Progenitor cell of endocrine pancreas (in vitro differentiated cells): Measurements from ENCODE around the gene GPR42. TPM values are rescaled to one million over a fixed set of nuclear protein-coding genes. Genes with fewer than 3 reads are reported as not detected.

Experiments used
- DNase-seq: peaks from one replicate; pipeline ENCODE4 v3.0.0; 2021; ENCODE audit warnings: low spot score; ENCODE audit not compliant: unreplicated experiment
- H3K27ac Mint-ChIP-seq: 2 replicates; pipeline ENCODE4 v1.8.0; 2021; ENCODE audit warnings: mild to moderate bottlenecking, moderate library complexity, mixed read lengths
- H3K27me3 Mint-ChIP-seq: 2 replicates; pipeline ENCODE4 v1.8.0; 2021; ENCODE audit warnings: mixed read lengths
- H3K36me3 Mint-ChIP-seq: 2 replicates; pipeline ENCODE4 v1.8.0; 2022; ENCODE audit warnings: mixed read lengths; ENCODE audit not compliant: insufficient read depth
- H3K4me1 Mint-ChIP-seq: 2 replicates; pipeline ENCODE4 v1.8.0; 2021; ENCODE audit warnings: low read depth, mixed read lengths
- H3K4me3 Mint-ChIP-seq: 2 replicates; pipeline ENCODE4 v1.8.0; 2021; ENCODE audit warnings: low read depth, mild to moderate bottlenecking, moderate library complexity, mixed read lengths
- H3K9me3 Mint-ChIP-seq: 2 replicates; pipeline ENCODE4 v1.8.0; 2021; ENCODE audit warnings: low read depth, mixed read lengths
- total RNA-seq: library from RNA; stranded (reverse); gene quantifications from 2 replicates; pipeline ENCODE4 v1.2.1, GENCODE V29; 2021
- TF ChIP-seq, protein P1 (sequence below): fragments of 200-600 bp; sonication (generic); IDR thresholded peaks from one replicate; pipeline ENCODE4 v1.5.0; 2021; ENCODE audit warnings: antibody characterized with exemption, mild to moderate bottlenecking; ENCODE audit not compliant: unreplicated experiment

The GPR42 gene
- total RNA-seq, 1 donor from 2014 or later = not detected

DNA sequence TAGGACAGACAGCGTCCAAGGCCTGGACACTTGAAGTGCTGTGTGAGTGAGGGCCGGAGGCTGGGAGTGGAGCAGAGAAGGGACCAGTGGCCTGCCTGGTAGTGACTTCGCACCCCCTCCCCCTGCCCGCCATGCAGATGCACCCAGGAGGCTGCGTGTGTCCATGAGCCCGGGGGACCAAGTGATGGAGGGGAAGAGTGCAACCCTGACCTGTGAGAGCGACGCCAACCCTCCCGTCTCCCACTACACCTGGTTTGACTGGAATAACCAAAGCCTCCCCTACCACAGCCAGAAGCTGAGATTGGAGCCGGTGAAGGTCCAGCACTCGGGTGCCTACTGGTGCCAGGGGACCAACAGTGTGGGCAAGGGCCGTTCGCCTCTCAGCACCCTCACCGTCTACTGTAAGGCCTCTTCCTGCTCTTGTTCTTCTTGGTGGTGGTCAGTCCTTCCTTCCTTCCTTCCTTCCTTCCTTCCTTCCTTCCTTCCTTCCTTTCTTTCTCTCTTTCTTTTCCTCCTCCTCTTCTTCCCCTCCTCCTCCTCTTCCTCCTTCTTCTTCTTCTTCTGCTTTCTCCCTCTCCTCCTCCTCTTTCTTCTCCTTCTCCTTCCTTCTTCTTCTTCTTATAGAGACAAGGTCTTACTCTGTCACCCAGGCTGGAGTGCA is 29.2 kb upstream of the GPR42 start:
- TF ChIP-seq, protein P1, sequence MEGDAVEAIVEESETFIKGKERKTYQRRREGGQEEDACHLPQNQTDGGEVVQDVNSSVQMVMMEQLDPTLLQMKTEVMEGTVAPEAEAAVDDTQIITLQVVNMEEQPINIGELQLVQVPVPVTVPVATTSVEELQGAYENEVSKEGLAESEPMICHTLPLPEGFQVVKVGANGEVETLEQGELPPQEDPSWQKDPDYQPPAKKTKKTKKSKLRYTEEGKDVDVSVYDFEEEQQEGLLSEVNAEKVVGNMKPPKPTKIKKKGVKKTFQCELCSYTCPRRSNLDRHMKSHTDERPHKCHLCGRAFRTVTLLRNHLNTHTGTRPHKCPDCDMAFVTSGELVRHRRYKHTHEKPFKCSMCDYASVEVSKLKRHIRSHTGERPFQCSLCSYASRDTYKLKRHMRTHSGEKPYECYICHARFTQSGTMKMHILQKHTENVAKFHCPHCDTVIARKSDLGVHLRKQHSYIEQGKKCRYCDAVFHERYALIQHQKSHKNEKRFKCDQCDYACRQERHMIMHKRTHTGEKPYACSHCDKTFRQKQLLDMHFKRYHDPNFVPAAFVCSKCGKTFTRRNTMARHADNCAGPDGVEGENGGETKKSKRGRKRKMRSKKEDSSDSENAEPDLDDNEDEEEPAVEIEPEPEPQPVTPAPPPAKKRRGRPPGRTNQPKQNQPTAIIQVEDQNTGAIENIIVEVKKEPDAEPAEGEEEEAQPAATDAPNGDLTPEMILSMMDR = no peak
- no peak overlapping the region for H3K27ac Mint-ChIP-seq

DNA sequence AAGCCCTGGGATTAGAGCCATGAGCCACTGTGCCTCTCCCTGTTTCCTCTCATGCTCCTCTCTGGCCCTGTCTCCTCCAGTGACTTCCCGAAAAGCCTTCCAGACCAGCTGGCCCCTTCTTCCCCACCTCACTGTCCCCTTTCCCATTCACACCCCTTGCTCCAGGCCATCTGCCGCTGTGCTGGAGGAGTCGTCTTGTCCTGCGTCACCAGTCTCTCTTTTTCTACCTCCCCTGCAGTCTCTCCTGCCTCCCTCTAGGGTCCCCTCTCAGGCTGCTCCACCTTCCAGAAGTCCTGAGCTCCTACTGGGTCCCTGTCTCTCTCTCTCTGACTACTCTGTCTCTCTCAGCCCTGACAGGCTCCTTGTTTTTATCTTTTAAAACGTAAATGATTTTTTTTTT is 28.4 kb upstream of the GPR42 start:
- peaks cover 19% of the 10 kb centered on the region for H3K27me3 Mint-ChIP-seq

More for the DNA sequence above, 29.2 kb upstream of the GPR42 start:
- Mint-ChIP-seq H3K4me1 (no peaks in the 10 kb centered on the region), H3K4me3 (no peak overlapping the region), H3K9me3 (no peaks in the 10 kb centered on the region), H3K27me3 (peaks cover 11% of the 10 kb centered on the region), H3K36me3 (no peaks in the 10 kb centered on the region)
- DNase-seq = no peak

DNA sequence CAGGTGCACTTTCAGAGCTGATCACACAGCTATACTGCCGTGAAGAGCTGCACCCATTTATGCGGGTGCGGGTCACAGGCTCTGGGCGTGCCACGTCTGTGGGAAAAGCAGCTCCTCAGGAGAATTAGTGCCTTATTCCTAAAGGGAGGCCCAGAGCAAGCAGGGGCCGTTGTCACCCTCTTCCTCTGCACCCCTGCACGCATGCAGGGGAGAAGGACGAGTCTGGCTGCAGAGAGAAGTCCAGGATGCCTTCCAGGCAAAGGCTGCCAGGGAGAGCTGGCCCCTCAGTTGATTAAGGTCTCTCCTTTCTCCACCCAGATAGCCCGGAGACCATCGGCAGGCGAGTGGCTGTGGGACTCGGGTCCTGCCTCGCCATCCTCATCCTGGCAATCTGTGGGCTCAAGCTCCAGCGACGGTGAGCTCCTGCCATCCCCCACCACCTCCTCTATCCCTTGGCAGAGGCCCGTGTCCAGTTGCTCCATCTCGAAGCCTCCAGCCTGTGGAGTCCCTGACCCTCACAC is 26.3 kb upstream of the GPR42 start:
- TF ChIP-seq, protein P1 = no peak
- H3K4me1 Mint-ChIP-seq = no peaks in the 10 kb centered on the region

More for the DNA sequence above, 28.4 kb upstream of the GPR42 start:
- H3K4me3 Mint-ChIP-seq = no peak overlapping the region
- H3K36me3 Mint-ChIP-seq = no peaks in the 10 kb centered on the region
- no peak overlapping the region for H3K27ac Mint-ChIP-seq
- no peak for DNase-seq
- no peaks in the 10 kb centered on the region for H3K9me3 Mint-ChIP-seq
- no peaks in the 10 kb centered on the region for H3K4me1 Mint-ChIP-seq
- TF ChIP-seq, protein P1 = no peak

DNA sequence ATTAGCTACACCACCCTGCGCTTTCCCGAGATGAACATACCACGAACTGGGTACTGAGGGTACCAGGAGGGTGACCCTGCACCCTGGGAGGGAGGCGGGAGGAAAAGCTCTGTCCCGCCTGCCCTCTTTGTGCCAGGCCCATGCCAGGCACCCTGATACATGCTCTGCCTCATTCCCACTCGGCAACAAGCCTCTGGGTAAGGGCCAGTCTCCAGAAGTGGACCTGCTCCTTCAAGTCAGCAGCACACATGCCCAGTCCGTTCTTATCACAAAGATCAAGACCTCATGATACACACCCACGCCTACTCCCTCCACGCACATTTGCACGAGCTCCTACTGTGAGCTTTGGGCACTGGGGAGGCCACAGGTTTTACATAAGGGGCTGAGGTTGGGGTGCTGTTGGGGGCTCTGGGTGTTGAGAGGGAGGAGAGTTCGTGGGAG is 25.2 kb upstream of the GPR42 start:
- DNase-seq = no peak
- TF ChIP-seq, protein P1 = no peak
- Mint-ChIP-seq H3K36me3 (no peaks in the 10 kb centered on the region), H3K27ac (no peak overlapping the region), H3K9me3 (no peaks in the 10 kb centered on the region), H3K27me3 (peaks cover 28% of the 10 kb centered on the region), H3K4me1 (no peaks in the 10 kb centered on the region), H3K4me3 (no peak overlapping the region)

More for the DNA sequence above, 26.3 kb upstream of the GPR42 start:
- no peak for DNase-seq
- Mint-ChIP-seq H3K36me3 (no peaks in the 10 kb centered on the region), H3K4me3 (no peak overlapping the region), H3K27me3 (peaks cover 26% of the 10 kb centered on the region), H3K27ac (no peak overlapping the region), H3K9me3 (no peaks in the 10 kb centered on the region)

DNA sequence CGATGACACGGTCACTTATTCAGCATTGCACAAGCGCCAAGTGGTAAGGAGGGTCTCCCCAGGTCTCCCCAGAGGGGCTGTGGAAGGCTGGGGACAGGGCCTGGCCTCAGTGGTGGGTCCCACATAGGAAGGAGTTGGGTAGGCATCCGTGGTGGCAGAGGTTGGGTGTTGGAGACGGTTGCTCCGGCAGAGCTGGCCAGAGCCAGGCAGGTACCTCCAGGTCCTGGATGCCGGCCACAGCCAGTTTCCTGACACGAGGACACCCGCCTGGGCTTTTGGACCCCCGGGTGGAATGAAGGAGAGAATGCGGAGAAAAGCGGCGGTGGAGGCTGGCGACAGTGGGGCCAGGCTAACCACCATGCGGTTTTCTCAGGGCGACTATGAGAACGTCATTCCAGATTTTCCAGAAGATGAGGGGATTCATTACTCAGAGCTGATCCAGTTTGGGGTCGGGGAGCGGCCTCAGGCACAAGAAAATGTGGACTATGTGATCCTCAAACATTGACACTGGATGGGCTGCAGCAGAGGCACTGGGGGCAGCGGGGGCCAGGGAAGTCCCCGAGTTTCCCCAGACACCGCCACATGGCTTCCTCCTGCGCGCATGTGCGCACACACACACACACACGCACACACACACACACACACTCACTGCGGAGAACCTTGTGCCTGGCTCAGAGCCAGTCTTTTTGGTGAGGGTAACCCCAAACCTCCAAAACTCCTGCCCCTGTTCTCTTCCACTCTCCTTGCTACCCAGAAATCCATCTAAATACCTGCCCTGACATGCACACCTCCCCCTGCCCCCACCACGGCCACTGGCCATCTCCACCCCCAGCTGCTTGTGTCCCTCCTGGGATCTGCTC is 24.4 kb upstream of the GPR42 start:
- Mint-ChIP-seq H3K4me3 (no peak overlapping the region), H3K27me3 (peaks cover 28% of the 10 kb centered on the region), H3K4me1 (no peaks in the 10 kb centered on the region), H3K36me3 (no peaks in the 10 kb centered on the region), H3K9me3 (no peaks in the 10 kb centered on the region), H3K27ac (no peak overlapping the region)
- TF ChIP-seq, protein P1 = no peak
- no peak for DNase-seq
